Mucosa of descending colon (tissue), 3 donors: Measurements from ENCODE around the gene FAM227A. TPM values are rescaled to one million over a fixed set of nuclear protein-coding genes. Genes with fewer than 3 reads are reported as not detected.

Experiments used
- ATAC-seq: fragments of 200-7000 bp; cut with Tn5 transposase; one replicate; pipeline ENCODE4 v1.9.1; 2020; ENCODE audit warnings: mild to moderate bottlenecking, moderate library complexity
- DNase-seq, 3 donors: peaks; one replicate each; pipeline ENCODE4 v3.0.0-alpha.2; 2020
- H3K36me3 ChIP-seq: fragments of 200-600 bp; one replicate; pipeline ENCODE4 v1.8.0; 2021; ENCODE audit warnings: low read depth, mild to moderate bottlenecking
- H3K4me1 ChIP-seq: fragments of 200-600 bp; one replicate; pipeline ENCODE4 v1.8.0; 2021; ENCODE audit warnings: low read depth, mild to moderate bottlenecking
- H3K4me3 ChIP-seq: fragments of 200-600 bp; one replicate; pipeline ENCODE4 v1.8.0; 2021; ENCODE audit warnings: mild to moderate bottlenecking
- H3K9me3 ChIP-seq: fragments of 200-600 bp; one replicate; pipeline ENCODE4 v1.8.0; 2021; ENCODE audit warnings: mild to moderate bottlenecking
- intact Hi-C, 2 donors: fragments of 100-400 bp; cut with DNase I in 1 of 2; cut with micrococcal nuclease in 1 of 2; formaldehyde crosslinking; loops; one replicate each; pipeline versions ENCODE4 v1.11.0 to v1.11.1; 2022; cut with DNase I, micrococcal nuclease
- total RNA-seq, 3 donors: library from RNA; stranded (reverse); fragmentation: NEBNext Ultra II Directional in 2 of 3; extraction: Animal tissue kit (Norgen Biotek cat#: 25700) in 2 of 3; gene quantifications; one replicate each; pipeline versions ENCODE4 v1.2.1 to v1.2.4, GENCODE V29; 2021 to 2023
- TF ChIP-seq, protein P1 (sequence below): fragments of 200-600 bp; IDR thresholded peaks from one replicate; pipeline ENCODE4 v1.8.0; 2022; ENCODE audit warnings: antibody characterized with exemption, mild to moderate bottlenecking
- donor health status: DM: no; HTN: no; CAD: no; lungs with moderate emphysema.
- donor health status: DM: no; HTN: no; CAD: no.
- donor health status: DM: no; HTN: yes; CAD: no.

Gene FAM227A
- total RNA-seq, 3 donors from 2014 or later = 0.52 to 1.5 (median 1.3) TPM

DNA sequence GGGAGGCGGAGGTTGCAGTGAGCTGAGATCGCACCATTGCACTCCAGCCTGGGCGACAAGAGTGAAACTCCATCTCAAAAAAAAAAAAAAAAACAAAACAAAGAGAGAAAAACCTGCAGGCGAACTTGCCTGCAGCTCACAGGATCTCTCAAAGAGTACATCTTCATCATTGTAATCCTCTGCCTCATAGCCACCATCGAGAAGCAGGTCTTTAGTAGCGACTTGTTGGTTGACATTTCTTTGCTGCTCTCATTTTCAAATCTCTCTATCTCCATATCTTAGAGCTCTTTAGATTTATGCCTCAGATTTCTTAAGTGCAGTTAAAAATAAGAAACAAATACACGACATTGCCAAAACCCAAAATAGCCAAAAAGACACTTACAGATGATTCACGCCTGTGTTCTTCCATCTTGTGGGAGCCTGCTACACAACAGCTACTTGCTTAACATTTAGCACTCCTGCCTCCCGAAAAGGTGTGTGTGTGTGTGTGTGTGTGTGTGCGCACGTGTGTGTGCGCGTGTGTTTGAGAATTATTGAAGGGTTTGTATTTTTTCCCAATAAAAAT lies 14.6 kb downstream of the FAM227A start:
- no peaks in the 10 kb centered on the region for H3K4me1 ChIP-seq
- no peaks in the 10 kb centered on the region for H3K9me3 ChIP-seq
- intact Hi-C loops = no loop called here
- TF ChIP-seq, protein P1, sequence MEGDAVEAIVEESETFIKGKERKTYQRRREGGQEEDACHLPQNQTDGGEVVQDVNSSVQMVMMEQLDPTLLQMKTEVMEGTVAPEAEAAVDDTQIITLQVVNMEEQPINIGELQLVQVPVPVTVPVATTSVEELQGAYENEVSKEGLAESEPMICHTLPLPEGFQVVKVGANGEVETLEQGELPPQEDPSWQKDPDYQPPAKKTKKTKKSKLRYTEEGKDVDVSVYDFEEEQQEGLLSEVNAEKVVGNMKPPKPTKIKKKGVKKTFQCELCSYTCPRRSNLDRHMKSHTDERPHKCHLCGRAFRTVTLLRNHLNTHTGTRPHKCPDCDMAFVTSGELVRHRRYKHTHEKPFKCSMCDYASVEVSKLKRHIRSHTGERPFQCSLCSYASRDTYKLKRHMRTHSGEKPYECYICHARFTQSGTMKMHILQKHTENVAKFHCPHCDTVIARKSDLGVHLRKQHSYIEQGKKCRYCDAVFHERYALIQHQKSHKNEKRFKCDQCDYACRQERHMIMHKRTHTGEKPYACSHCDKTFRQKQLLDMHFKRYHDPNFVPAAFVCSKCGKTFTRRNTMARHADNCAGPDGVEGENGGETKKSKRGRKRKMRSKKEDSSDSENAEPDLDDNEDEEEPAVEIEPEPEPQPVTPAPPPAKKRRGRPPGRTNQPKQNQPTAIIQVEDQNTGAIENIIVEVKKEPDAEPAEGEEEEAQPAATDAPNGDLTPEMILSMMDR = no peak
- no peak for ATAC-seq
- no peak for DNase-seq
- no peaks in the 10 kb centered on the region for H3K36me3 ChIP-seq
- H3K4me3 ChIP-seq = no peak overlapping the region

DNA sequence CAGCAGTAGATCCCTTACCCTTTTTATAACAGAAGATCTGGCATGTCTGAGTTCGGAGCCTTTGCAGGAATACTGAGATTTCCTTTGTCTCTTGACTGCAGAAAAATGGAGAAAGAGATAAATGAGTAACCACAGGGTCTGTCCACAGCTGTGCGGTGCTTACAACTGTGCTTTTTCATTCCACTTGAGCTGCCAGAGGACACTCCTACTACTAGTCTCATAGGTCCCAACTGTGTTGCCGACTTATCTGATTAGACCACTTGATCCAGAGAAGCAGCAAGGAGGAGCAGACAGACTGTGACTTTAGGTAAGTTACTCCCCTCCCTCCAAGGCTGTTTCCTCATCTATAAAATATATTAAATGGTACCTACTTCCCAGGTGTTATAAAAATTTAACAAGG lies 17.5 kb downstream of the FAM227A start:
- peak; percentile 71 for ATAC-seq
- DNase-seq = no peak
- TF ChIP-seq, protein P1 = no peak

DNA sequence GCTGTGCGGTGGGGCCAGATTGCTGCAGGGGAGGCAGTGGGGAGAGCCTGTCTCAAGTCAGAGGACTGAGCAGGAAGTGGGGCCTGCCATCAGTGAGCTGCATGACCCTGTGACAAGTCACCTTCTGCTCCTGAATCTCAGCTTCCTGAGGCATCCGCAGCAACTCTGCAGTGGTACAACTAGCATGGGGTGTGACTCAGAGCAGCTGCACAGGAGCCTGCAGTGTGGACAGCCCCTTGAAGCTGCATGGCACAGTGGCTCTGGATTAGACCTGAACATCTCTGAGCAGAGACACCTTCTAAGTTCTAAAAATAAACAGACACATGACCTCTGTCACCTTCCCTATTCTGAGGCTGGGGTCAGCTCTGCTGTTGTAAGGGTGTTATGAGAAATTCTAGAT lies 18.0 kb downstream of the FAM227A start:
- TF ChIP-seq, protein P1 = no peak

More for the DNA sequence above, 17.5 kb downstream of the FAM227A start:
- H3K9me3 ChIP-seq = no peaks in the 10 kb centered on the region
- no peaks in the 10 kb centered on the region for H3K36me3 ChIP-seq
- H3K4me1 ChIP-seq = no peaks in the 10 kb centered on the region
- H3K4me3 ChIP-seq = no peak overlapping the region
- intact Hi-C loops = no loop called here

DNA sequence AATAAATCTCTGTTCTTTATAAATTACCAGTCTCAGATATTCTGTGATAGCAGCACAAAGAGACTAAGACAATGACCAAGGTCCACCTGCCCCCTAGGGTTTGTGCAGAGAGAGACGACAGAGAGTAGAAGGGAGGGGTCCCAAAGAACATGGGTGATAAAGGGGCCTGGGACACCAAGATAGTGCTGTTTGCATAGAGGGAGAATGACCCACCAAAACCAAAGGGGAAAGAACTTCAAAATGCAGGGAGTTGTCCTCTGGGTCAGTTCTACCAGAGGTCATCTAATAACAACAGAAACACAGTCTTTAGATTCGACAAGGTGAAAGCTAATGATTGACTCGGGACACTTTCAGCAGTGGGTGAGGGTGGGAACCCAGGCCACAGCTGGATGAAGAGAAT lies 23.7 kb downstream of the FAM227A start:
- no peaks in the 10 kb centered on the region for H3K9me3 ChIP-seq
- TF ChIP-seq, protein P1 = no peak
- no peak overlapping the region for H3K4me3 ChIP-seq
- intact Hi-C loops = no loop called here
- no peak for DNase-seq
- H3K36me3 ChIP-seq = no peaks in the 10 kb centered on the region
- no peak for ATAC-seq
- H3K4me1 ChIP-seq = no peaks in the 10 kb centered on the region

More for the DNA sequence above, 18.0 kb downstream of the FAM227A start:
- DNase-seq = no peak
- no peaks in the 10 kb centered on the region for H3K9me3 ChIP-seq
- intact Hi-C loops = no loop called here
- ATAC-seq = peak; percentile 12
- no peaks in the 10 kb centered on the region for H3K36me3 ChIP-seq
- H3K4me3 ChIP-seq = no peak overlapping the region
- no peaks in the 10 kb centered on the region for H3K4me1 ChIP-seq

DNA sequence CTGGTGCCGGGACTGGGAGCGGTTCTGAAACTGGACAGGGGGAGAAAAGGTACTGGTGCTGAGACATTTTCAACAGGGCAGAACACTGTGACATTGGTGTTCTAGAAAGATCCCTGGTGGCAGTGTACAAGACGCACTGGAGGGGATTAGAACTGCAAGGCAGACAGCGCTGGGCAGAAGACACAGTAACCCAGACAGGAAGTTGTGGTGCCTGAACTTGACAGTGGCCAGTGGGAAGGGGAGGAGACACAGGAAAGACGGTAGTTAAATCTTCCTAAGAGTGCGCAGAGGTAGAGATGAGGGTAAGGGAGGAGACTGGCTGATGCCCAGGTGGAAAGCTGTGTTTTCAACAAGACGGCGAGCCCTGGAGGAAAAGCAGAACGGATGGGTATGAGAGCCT lies 24.5 kb downstream of the FAM227A start:
- intact Hi-C loops = no loop called here
- H3K36me3 ChIP-seq = no peaks in the 10 kb centered on the region
- H3K4me3 ChIP-seq = no peak overlapping the region
- DNase-seq (no peak), ATAC-seq (no peak)
- TF ChIP-seq, protein P1 = no peak
- H3K4me1 ChIP-seq = no peaks in the 10 kb centered on the region
- H3K9me3 ChIP-seq = no peaks in the 10 kb centered on the region

DNA sequence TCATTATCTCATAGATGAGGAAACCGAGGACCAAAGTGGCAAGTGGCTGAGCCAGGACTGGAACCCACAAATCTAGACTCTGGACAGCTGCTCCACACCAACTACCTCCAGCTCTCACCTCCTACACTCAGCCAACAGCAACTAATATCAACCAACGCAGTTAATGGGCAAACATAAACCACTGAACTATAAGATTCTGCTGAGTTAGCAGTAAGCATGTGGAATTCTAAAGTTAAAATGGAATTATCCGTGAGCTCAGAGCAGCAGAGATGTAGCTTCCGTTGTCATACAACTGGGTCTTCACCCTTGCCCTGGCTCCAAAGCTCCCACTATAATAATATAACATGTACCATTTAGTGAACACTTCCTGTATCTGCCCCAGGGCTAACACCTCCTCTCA lies 27.1 kb downstream of the FAM227A start:
- no peak for DNase-seq
- TF ChIP-seq, protein P1 = no peak
- Histone ChIP-seq H3K9me3 (no peaks in the 10 kb centered on the region), H3K4me1 (no peaks in the 10 kb centered on the region), H3K36me3 (no peaks in the 10 kb centered on the region), H3K4me3 (no peak overlapping the region)
- intact Hi-C loops = no loop called here
- no peak for ATAC-seq
